ENCODE measurements around the gene USP49.

- TF ChIP-seq CTCF (conservative IDR thresholded peaks at IDR 0.05; ENCODE audit: low read length): no peak
- TF ChIP-seq EZH2phosphoT487 (IDR thresholded peaks at IDR 0.05; ENCODE audit: borderline replicate concordance, low read depth, low read length): no peak
Observed at GRCh38 chr6:41823178-41823577, 72.0 kb downstream of the USP49 start.

Measured in OCI-LY7 (cell line).